OCI-LY3 (cell line): ENCODE measurements around the gene AMFR.

ENCODE experiments used
- CTCF ChIP-seq: fragments of 200-600, 300-600 bp; sonication (generic); IDR thresholded peaks from 2 replicates; pipeline ENCODE4 v1.5.1; 2014; ENCODE audit warnings: antibody characterized with exemption, low read length, low read depth
- EZH2phosphoT487 ChIP-seq: fragments of 200-600 bp; shearing (Covaris generic); IDR thresholded peaks from 2 replicates; pipeline ENCODE4 v1.6.1; 2018; ENCODE audit warnings: antibody characterized with exemption, mixed run types, low read depth

- TF ChIP-seq CTCF (no peak), EZH2phosphoT487 (no peak)
Observed at GRCh38 chr16:56367764-56368163, 57.6 kb downstream of the AMFR start.
